Prostate gland (tissue), 2 donors: ENCODE results near the gene RNPEP.

Experiments used
- POLR2A ChIP-seq: fragments of 450-650 bp; IDR thresholded peaks from one replicate; pipeline ENCODE4 v1.6.1; 2016; ENCODE audit warnings: antibody characterized with exemption, mild to moderate bottlenecking
- POLR2AphosphoS5 ChIP-seq: sonication (generic); formaldehyde crosslinking; IDR thresholded peaks from one replicate; pipeline ENCODE4 v1.6.1; 2017; ENCODE audit warnings: antibody characterized with exemption
- TF ChIP-seq, protein P1 (sequence below), 4 experiments: fragments of 200-600 bp in 2 of 4; fragments of 450-650 bp in 2 of 4; sonication (generic) in 2 of 4; IDR thresholded peaks; 1 replicate in 3 of 4; 2 replicates in 1 of 4; pipeline ENCODE4 v1.5.1; 2016 to 2019; ENCODE audit warnings: antibody characterized with exemption in 4 of 4, mild to moderate bottlenecking in 2 of 4, moderate library complexity in 2 of 4

DNA sequence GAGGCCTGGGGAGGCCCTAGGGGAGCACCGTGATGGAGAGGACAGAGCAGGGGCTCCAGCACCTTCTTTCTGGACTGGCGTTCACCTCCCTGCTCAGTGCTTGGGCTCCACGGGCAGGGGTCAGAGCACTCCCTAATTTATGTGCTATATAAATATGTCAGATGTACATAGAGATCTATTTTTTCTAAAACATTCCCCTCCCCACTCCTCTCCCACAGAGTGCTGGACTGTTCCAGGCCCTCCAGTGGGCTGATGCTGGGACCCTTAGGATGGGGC lies 33.2 kb downstream of the RNPEP start:
- TF ChIP-seq, protein P1, sequence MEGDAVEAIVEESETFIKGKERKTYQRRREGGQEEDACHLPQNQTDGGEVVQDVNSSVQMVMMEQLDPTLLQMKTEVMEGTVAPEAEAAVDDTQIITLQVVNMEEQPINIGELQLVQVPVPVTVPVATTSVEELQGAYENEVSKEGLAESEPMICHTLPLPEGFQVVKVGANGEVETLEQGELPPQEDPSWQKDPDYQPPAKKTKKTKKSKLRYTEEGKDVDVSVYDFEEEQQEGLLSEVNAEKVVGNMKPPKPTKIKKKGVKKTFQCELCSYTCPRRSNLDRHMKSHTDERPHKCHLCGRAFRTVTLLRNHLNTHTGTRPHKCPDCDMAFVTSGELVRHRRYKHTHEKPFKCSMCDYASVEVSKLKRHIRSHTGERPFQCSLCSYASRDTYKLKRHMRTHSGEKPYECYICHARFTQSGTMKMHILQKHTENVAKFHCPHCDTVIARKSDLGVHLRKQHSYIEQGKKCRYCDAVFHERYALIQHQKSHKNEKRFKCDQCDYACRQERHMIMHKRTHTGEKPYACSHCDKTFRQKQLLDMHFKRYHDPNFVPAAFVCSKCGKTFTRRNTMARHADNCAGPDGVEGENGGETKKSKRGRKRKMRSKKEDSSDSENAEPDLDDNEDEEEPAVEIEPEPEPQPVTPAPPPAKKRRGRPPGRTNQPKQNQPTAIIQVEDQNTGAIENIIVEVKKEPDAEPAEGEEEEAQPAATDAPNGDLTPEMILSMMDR (IDR thresholded peaks at IDR 0.05): no peak
- no peak for TF ChIP-seq POLR2A
- no peak for TF ChIP-seq POLR2AphosphoS5
